ENCODE results near the gene SYT9. TPM values are rescaled to one million over a fixed set of nuclear protein-coding genes. Genes with fewer than 3 reads are reported as not detected.

Gene SYT9
- total and polyA plus RNA-seq, 10 of the 15 experiments (the other 5 are each of a cell fraction or from before 2014, with no cell fraction given) = 0.03 TPM; not detected in 9

DNA sequence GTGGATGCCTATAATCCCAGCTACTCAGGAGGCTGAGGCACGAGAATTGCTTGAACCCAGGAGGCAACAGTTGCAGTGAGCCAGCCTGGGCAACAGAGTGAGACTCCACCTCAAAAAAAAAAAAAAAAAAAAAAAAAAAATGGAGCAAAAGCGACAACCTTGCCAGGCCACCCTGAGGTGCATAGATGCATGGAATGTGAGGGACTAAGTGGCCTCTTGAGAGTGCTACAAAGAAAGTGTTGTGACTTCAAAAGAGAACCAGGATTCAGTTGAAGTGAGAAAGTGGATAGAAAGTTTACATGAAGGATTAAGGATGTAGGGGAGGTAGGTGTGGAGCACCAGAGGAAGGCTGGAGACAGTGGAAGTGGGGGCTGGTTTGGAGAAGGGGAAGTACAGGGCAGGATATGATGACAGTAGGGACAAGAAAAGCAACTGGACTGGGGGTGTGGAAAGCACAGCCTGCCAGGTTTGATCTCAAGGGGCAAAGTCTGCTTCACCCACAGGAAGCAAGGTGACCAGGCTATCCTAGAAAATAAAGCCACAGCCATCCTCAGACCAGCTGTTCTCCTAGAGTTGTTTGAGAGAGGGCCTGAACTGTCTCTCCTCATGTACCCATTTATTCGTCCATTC is 197.6 kb downstream of the SYT9 start (continued):
- TF ChIP-seq, protein P1, sequence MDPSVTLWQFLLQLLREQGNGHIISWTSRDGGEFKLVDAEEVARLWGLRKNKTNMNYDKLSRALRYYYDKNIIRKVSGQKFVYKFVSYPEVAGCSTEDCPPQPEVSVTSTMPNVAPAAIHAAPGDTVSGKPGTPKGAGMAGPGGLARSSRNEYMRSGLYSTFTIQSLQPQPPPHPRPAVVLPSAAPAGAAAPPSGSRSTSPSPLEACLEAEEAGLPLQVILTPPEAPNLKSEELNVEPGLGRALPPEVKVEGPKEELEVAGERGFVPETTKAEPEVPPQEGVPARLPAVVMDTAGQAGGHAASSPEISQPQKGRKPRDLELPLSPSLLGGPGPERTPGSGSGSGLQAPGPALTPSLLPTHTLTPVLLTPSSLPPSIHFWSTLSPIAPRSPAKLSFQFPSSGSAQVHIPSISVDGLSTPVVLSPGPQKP (IDR thresholded peaks at IDR 0.05; ENCODE audit: low read depth, low read length) = no peak
- no peak for TF ChIP-seq RCOR1 (conservative IDR thresholded peaks at IDR 0.05; ENCODE audit: low read depth, low read length)
- TF ChIP-seq, protein P2, sequence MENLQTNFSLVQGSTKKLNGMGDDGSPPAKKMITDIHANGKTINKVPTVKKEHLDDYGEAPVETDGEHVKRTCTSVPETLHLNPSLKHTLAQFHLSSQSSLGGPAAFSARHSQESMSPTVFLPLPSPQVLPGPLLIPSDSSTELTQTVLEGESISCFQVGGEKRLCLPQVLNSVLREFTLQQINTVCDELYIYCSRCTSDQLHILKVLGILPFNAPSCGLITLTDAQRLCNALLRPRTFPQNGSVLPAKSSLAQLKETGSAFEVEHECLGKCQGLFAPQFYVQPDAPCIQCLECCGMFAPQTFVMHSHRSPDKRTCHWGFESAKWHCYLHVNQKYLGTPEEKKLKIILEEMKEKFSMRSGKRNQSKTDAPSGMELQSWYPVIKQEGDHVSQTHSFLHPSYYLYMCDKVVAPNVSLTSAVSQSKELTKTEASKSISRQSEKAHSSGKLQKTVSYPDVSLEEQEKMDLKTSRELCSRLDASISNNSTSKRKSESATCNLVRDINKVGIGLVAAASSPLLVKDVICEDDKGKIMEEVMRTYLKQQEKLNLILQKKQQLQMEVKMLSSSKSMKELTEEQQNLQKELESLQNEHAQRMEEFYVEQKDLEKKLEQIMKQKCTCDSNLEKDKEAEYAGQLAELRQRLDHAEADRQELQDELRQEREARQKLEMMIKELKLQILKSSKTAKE (IDR thresholded peaks at IDR 0.05; ENCODE audit: low read depth, poor library complexity, severe bottlenecking) = no peak
- peak; percentile 24 to 30; a peak in 2 of 4 replicates for TF ChIP-seq IKZF2 (IDR thresholded peaks at IDR 0.05)
- no peak for TF ChIP-seq RB1 (IDR thresholded peaks at IDR 0.05; ENCODE audit: borderline replicate concordance)
- TF ChIP-seq EZH2 (IDR thresholded peaks at IDR 0.05; ENCODE audit: borderline replicate concordance, control insufficient read depth, low read depth, low read length) = no peak
- TF ChIP-seq, protein P3, sequence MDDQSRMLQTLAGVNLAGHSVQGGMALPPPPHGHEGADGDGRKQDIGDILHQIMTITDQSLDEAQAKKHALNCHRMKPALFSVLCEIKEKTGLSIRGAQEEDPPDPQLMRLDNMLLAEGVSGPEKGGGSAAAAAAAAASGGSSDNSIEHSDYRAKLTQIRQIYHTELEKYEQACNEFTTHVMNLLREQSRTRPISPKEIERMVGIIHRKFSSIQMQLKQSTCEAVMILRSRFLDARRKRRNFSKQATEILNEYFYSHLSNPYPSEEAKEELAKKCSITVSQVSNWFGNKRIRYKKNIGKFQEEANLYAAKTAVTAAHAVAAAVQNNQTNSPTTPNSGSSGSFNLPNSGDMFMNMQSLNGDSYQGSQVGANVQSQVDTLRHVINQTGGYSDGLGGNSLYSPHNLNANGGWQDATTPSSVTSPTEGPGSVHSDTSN (IDR thresholded peaks at IDR 0.05; ENCODE audit: insufficient replicate concordance, low read depth, low read length) = no peak
- no peak for TF ChIP-seq KAT2A (conservative IDR thresholded peaks at IDR 0.05; ENCODE audit: control insufficient read depth, low read depth, low read length)

Measured in GM12878 (cell line).